ENCODE results near the gene UCK2.

UCK2 gene

GRCh38 chr1:165862448-165862847 is 35.0 kb downstream of the UCK2 start:
- TF ChIP-seq ZNF8 (CRISPR knock-in tag; IDR thresholded peaks at IDR 0.05) (no peak), CREB5 (CRISPR knock-in tag; IDR thresholded peaks at IDR 0.05; ENCODE audit: low read depth) (no peak), PPARA (CRISPR knock-in tag; IDR thresholded peaks at IDR 0.05; ENCODE audit: borderline replicate concordance) (no peak), ZC3H10 (CRISPR knock-in tag; IDR thresholded peaks at IDR 0.05) (no peak), POU6F1 (CRISPR knock-in tag; IDR thresholded peaks at IDR 0.05; ENCODE audit: borderline replicate concordance, low read depth) (no peak), ISL1 (CRISPR knock-in tag; IDR thresholded peaks at IDR 0.05) (no peak), ARNTL (CRISPR knock-in tag; IDR thresholded peaks at IDR 0.05; ENCODE audit: borderline replicate concordance, low read depth) (no peak), SNAI2 (CRISPR knock-in tag; IDR thresholded peaks at IDR 0.05) (no peak), BACH2 (CRISPR knock-in tag; IDR thresholded peaks at IDR 0.05; ENCODE audit: borderline replicate concordance) (no peak), RARB (CRISPR knock-in tag; IDR thresholded peaks at IDR 0.05) (no peak), ZNF70 (CRISPR knock-in tag; IDR thresholded peaks at IDR 0.05) (no peak), OSR1 (CRISPR knock-in tag; IDR thresholded peaks at IDR 0.05) (no peak), CSDC2 (CRISPR knock-in tag; IDR thresholded peaks at IDR 0.05) (no peak), ESRRG (CRISPR knock-in tag; IDR thresholded peaks at IDR 0.05) (no peak)
- TF ChIP-seq, protein P1, sequence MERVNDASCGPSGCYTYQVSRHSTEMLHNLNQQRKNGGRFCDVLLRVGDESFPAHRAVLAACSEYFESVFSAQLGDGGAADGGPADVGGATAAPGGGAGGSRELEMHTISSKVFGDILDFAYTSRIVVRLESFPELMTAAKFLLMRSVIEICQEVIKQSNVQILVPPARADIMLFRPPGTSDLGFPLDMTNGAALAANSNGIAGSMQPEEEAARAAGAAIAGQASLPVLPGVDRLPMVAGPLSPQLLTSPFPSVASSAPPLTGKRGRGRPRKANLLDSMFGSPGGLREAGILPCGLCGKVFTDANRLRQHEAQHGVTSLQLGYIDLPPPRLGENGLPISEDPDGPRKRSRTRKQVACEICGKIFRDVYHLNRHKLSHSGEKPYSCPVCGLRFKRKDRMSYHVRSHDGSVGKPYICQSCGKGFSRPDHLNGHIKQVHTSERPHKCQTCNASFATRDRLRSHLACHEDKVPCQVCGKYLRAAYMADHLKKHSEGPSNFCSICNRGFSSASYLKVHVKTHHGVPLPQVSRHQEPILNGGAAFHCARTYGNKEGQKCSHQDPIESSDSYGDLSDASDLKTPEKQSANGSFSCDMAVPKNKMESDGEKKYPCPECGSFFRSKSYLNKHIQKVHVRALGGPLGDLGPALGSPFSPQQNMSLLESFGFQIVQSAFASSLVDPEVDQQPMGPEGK (CRISPR knock-in tag; IDR thresholded peaks at IDR 0.05; ENCODE audit: borderline replicate concordance), result no peak
- no peak for ATAC-seq

GRCh38 chr1:165863346-165863745 is 35.9 kb downstream of the UCK2 start:
- no peak for ATAC-seq
- TF ChIP-seq ZNF565 (CRISPR knock-in tag; conservative IDR thresholded peaks at IDR 0.05; ENCODE audit: low read depth) (no peak), ESRRG (CRISPR knock-in tag; IDR thresholded peaks at IDR 0.05) (no peak), TSHZ2 (CRISPR knock-in tag; IDR thresholded peaks at IDR 0.05) (no peak), ARNTL (CRISPR knock-in tag; IDR thresholded peaks at IDR 0.05; ENCODE audit: borderline replicate concordance, low read depth) (no peak), ZFP30 (CRISPR knock-in tag; IDR thresholded peaks at IDR 0.05) (no peak), BACH2 (CRISPR knock-in tag; IDR thresholded peaks at IDR 0.05; ENCODE audit: borderline replicate concordance) (no peak), TCF4 (CRISPR knock-in tag; IDR thresholded peaks at IDR 0.05; ENCODE audit: borderline replicate concordance) (no peak), ZC3H10 (CRISPR knock-in tag; IDR thresholded peaks at IDR 0.05) (no peak), POU6F1 (CRISPR knock-in tag; IDR thresholded peaks at IDR 0.05; ENCODE audit: borderline replicate concordance, low read depth) (no peak), RARB (CRISPR knock-in tag; IDR thresholded peaks at IDR 0.05) (no peak), PPARA (CRISPR knock-in tag; IDR thresholded peaks at IDR 0.05; ENCODE audit: borderline replicate concordance) (no peak), CSDC2 (CRISPR knock-in tag; IDR thresholded peaks at IDR 0.05) (no peak), ZNF8 (CRISPR knock-in tag; IDR thresholded peaks at IDR 0.05) (no peak), TOX (CRISPR knock-in tag; IDR thresholded peaks at IDR 0.05; ENCODE audit: borderline replicate concordance) (no peak), SNAI2 (CRISPR knock-in tag; IDR thresholded peaks at IDR 0.05) (no peak), OSR1 (CRISPR knock-in tag; IDR thresholded peaks at IDR 0.05) (no peak), ZNF70 (CRISPR knock-in tag; IDR thresholded peaks at IDR 0.05) (no peak), GLIS3 (CRISPR knock-in tag; IDR thresholded peaks at IDR 0.05) (no peak)
